Fibroblast of lung (primary cell): Measurements from ENCODE around the gene GPC3. TPM values are rescaled to one million over a fixed set of nuclear protein-coding genes. Genes with fewer than 3 reads are reported as not detected.

ENCODE experiments used
- DNase-seq, 2 donors: peaks; one replicate each; pipeline versions ENCODE4 v3.0.0 to v3.0.0-alpha.2; 2010; ENCODE audit warnings: low read depth in 2 of 2
- H2AFZ ChIP-seq: 2 replicates; pipeline ENCODE4 v1.5.1; 2012; ENCODE audit warnings: low read length, control low read depth, inconsistent platforms
- H3K27ac ChIP-seq: 2 replicates; pipeline ENCODE4 v1.5.1; 2011; ENCODE audit warnings: low read length, control low read depth; ENCODE audit not compliant: insufficient read depth
- H3K27me3 ChIP-seq: 2 replicates; pipeline ENCODE4 v1.5.1; 2011; ENCODE audit warnings: mild to moderate bottlenecking, low read length; ENCODE audit not compliant: control insufficient read depth, insufficient read depth
- H3K36me3 ChIP-seq: 2 replicates; pipeline ENCODE4 v1.5.1; 2011; ENCODE audit warnings: low read length; ENCODE audit not compliant: control insufficient read depth, insufficient read depth
- H3K4me1 ChIP-seq: 2 replicates; pipeline ENCODE4 v1.5.1; 2011; ENCODE audit warnings: low read length; ENCODE audit not compliant: control insufficient read depth, insufficient read depth; ENCODE audit errors: extremely low read depth
- H3K4me2 ChIP-seq: 2 replicates; pipeline ENCODE4 v1.5.1; 2011; ENCODE audit warnings: low read length, control low read depth; ENCODE audit not compliant: insufficient read depth; ENCODE audit errors: extremely low read depth
- H3K4me3 ChIP-seq, 4 experiments: fragments of 200-600 bp in 1 of 4; sonication (generic) in 1 of 4; replicated peaks in 1 of 4; 2 replicates each; pipeline ENCODE4 v1.5.1; 2011 to 2016; ENCODE audit warnings: low read length in 4 of 4, low read depth in 3 of 4, mild to moderate bottlenecking in 3 of 4, control low read depth in 2 of 4, inconsistent platforms in 1 of 4, mixed read lengths in 1 of 4; ENCODE audit not compliant: insufficient read depth in 1 of 4; ENCODE audit errors: control extremely low read depth in 1 of 4
- H3K79me2 ChIP-seq: 2 replicates; pipeline ENCODE4 v1.5.1; 2012; ENCODE audit warnings: mild to moderate bottlenecking, low read length, inconsistent platforms; ENCODE audit not compliant: control insufficient read depth, insufficient read depth
- H3K9ac ChIP-seq: 2 replicates; pipeline ENCODE4 v1.5.1; 2011; ENCODE audit warnings: mild to moderate bottlenecking, low read length, control low read depth; ENCODE audit not compliant: insufficient read depth
- H3K9me3 ChIP-seq: 2 replicates; pipeline ENCODE4 v1.5.1; 2012; ENCODE audit warnings: low read depth, low read length; ENCODE audit not compliant: control insufficient read depth, insufficient read depth
- H4K20me1 ChIP-seq: 2 replicates; pipeline ENCODE4 v1.5.1; 2011; ENCODE audit warnings: low read length; ENCODE audit not compliant: control insufficient read depth, insufficient read depth; ENCODE audit errors: extremely low read depth
- CTCF ChIP-seq, 2 donors: IDR thresholded peaks in 1 of 2; conservative IDR thresholded peaks in 1 of 2; 1 replicate in 1 of 2; 2 replicates in 1 of 2; pipeline ENCODE4 v1.5.1; 2011 to 2012; ENCODE audit warnings: low read length in 2 of 2, control low read depth in 1 of 2, inconsistent platforms in 1 of 2, low read depth in 1 of 2, mild to moderate bottlenecking in 1 of 2
- EZH2 ChIP-seq: IDR thresholded peaks from 2 replicates; pipeline ENCODE4 v1.5.1; 2012; ENCODE audit warnings: low read length, control low read depth, mild to moderate bottlenecking; ENCODE audit errors: missing control alignments
- polyA plus RNA-seq, 2 donors: library from polyadenylated mRNA; depleted of rRNA in 1 of 2; stranded (reverse) in 1 of 2; unstranded in 1 of 2; fragments of >200 nt; gene quantifications; 2 replicates each; pipeline ENCODE4 v1.2.1, GENCODE V29; 2011 to 2012; ENCODE audit warnings: missing spikeins in 1 of 2
- total RNA-seq: library from RNA; depleted of rRNA; stranded (reverse); fragments of >200 nt; gene quantifications from 2 replicates; pipeline ENCODE4 v1.2.1, GENCODE V29; 2014

Gene GPC3
- total and polyA plus RNA-seq, 2 donors (not counting 1 experiment from before 2014, with no cell fraction given), result 6.4 to 7.1 TPM

GRCh38 chrX:133645977-133646718 is 339.2 kb downstream of the GPC3 start:
- Histone ChIP-seq H3K27ac (no peak overlapping the region), H3K9me3 (no peaks in the 10 kb centered on the region), H3K79me2 (no peaks in the 10 kb centered on the region), H3K36me3 (no peaks in the 10 kb centered on the region), H3K4me3 (no peak overlapping the region), H3K27me3 (no peaks in the 10 kb centered on the region), H3K4me2 (no peak overlapping the region), H4K20me1 (no peaks in the 10 kb centered on the region), H3K4me1 (no peaks in the 10 kb centered on the region), H2AFZ (no peak overlapping the region), H3K9ac (no peak overlapping the region)
- TF ChIP-seq CTCF (conservative IDR thresholded peaks at IDR 0.05 in 1 of 2, IDR thresholded peaks at IDR 0.05 in 1 of 2; ENCODE audit: low read depth in 1 of 2, low read length in 2 of 2) (no peak), EZH2 (no peak)
- DNase-seq, result peak; percentile 84 to 88

GRCh38 chrX:133645256-133645655 is 340.1 kb downstream of the GPC3 start:
- no peak overlapping the region for H3K4me3 ChIP-seq
- H3K9ac ChIP-seq, result no peak overlapping the region
- H3K36me3 ChIP-seq, result no peaks in the 10 kb centered on the region
- no peaks in the 10 kb centered on the region for H4K20me1 ChIP-seq
- no peaks in the 10 kb centered on the region for H3K79me2 ChIP-seq
- peak; percentile 25 to 66 for DNase-seq
- H3K27me3 ChIP-seq, result no peaks in the 10 kb centered on the region
- H3K4me1 ChIP-seq, result no peaks in the 10 kb centered on the region
- no peak overlapping the region for H3K27ac ChIP-seq
- peak overlapping the region; percentile 49 for H2AFZ ChIP-seq
- H3K9me3 ChIP-seq, result no peaks in the 10 kb centered on the region
- peak overlapping the region; percentile 51 for H3K4me2 ChIP-seq
- no peak for TF ChIP-seq CTCF (conservative IDR thresholded peaks at IDR 0.05 in 1 of 2, IDR thresholded peaks at IDR 0.05 in 1 of 2; ENCODE audit: low read depth in 1 of 2, low read length in 2 of 2)
- TF ChIP-seq EZH2, result no peak

- peak in 1 of 2 donors; percentile 47 for DNase-seq
- TF ChIP-seq CTCF (conservative IDR thresholded peaks at IDR 0.05 in 1 of 2, IDR thresholded peaks at IDR 0.05 in 1 of 2; ENCODE audit: low read depth in 1 of 2, low read length in 2 of 2), result no peak
- TF ChIP-seq EZH2, result no peak
- Histone ChIP-seq H3K27me3 (no peaks in the 10 kb centered on the region), H3K9me3 (no peaks in the 10 kb centered on the region), H3K79me2 (no peaks in the 10 kb centered on the region), H3K4me1 (no peaks in the 10 kb centered on the region), H3K36me3 (no peaks in the 10 kb centered on the region), H4K20me1 (no peaks in the 10 kb centered on the region), H3K27ac (no peak overlapping the region), H2AFZ (no peak overlapping the region), H3K4me3 (no peak overlapping the region), H3K9ac (no peak overlapping the region), H3K4me2 (no peak overlapping the region)
Measured at GRCh38 chrX:133640161-133641015, 345.0 kb downstream of the GPC3 start.
